CD4-positive, alpha-beta memory T cell (primary cell): ENCODE data around the gene TLL1. TPM values are rescaled to one million over a fixed set of nuclear protein-coding genes. Genes with fewer than 3 reads are reported as not detected.

Experiments used
- CTCF ChIA-PET: fragments of 350-600 bp; sonication (Branson Sonifier 250); formaldehyde crosslinking; loops from one replicate; lab custom pipeline; 2021; ENCODE audit warnings: inconsistent platforms; ENCODE audit not compliant: partially characterized antibody; lab: Charles Lee
- POLR2A ChIA-PET: fragments of 350-600 bp; sonication (Branson Sonifier 250); formaldehyde crosslinking; loops from one replicate; lab custom pipeline; 2021; ENCODE audit not compliant: partially characterized antibody; lab: Charles Lee
- DNase-seq, 5 donors: peaks; one replicate each; pipeline versions ENCODE4 v3.0.0 to v3.0.0-alpha.2; 2020 to 2022; ENCODE audit warnings: mixed read lengths in 1 of 5
- H3K27ac ChIP-seq: one replicate; pipeline ENCODE4 v1.7.0; 2013; ENCODE audit warnings: low read depth, low read length
- H3K27me3 ChIP-seq: 2 replicates; pipeline ENCODE4 v1.7.0; 2013; ENCODE audit warnings: mild to moderate bottlenecking, low read length, moderate library complexity; ENCODE audit not compliant: insufficient read depth
- H3K36me3 ChIP-seq: 2 replicates; pipeline ENCODE4 v1.7.0; 2013; ENCODE audit warnings: mild to moderate bottlenecking, low read length, moderate library complexity; ENCODE audit not compliant: insufficient read depth
- H3K4me1 ChIP-seq: 2 replicates; pipeline ENCODE4 v1.7.0; 2013; ENCODE audit warnings: mild to moderate bottlenecking, low read length, moderate library complexity; ENCODE audit not compliant: insufficient read depth
- H3K4me3 ChIP-seq, 2 donors: one replicate each; pipeline ENCODE4 v1.7.0; 2013; ENCODE audit warnings: low read length in 2 of 2, mild to moderate bottlenecking in 1 of 2
- H3K9me3 ChIP-seq, 2 donors: one replicate each; pipeline ENCODE4 v1.7.0; 2013; ENCODE audit warnings: low read length in 2 of 2, control low read depth in 1 of 2; ENCODE audit not compliant: control insufficient read depth in 1 of 2
- H3K27ac Mint-ChIP-seq, 7 donors: one replicate each; pipeline ENCODE4 v1.8.0; 2020 to 2021; ENCODE audit warnings: mixed read lengths in 7 of 7, mild to moderate bottlenecking in 6 of 7, inconsistent platforms in 3 of 7, moderate library complexity in 3 of 7
- H3K27me3 Mint-ChIP-seq, 2 donors: one replicate each; pipeline ENCODE4 v1.8.0; 2020 to 2021; ENCODE audit warnings: mixed read lengths in 2 of 2
- H3K36me3 Mint-ChIP-seq, 2 donors: one replicate each; pipeline ENCODE4 v1.8.0; 2020 to 2021; ENCODE audit warnings: mixed read lengths in 2 of 2, inconsistent platforms in 1 of 2, mild to moderate bottlenecking in 1 of 2
- H3K4me1 Mint-ChIP-seq, 4 donors: one replicate each; pipeline ENCODE4 v1.8.0; 2020 to 2021; ENCODE audit warnings: mixed read lengths in 4 of 4, mild to moderate bottlenecking in 1 of 4
- H3K4me3 Mint-ChIP-seq, 8 donors: one replicate each; pipeline ENCODE4 v1.8.0; 2020 to 2021; ENCODE audit warnings: mixed read lengths in 8 of 8, mild to moderate bottlenecking in 7 of 8, moderate library complexity in 6 of 8, inconsistent platforms in 3 of 8
- H3K9me3 Mint-ChIP-seq, 8 donors: one replicate each; pipeline ENCODE4 v1.8.0; 2020 to 2021; ENCODE audit warnings: mixed read lengths in 8 of 8, mild to moderate bottlenecking in 5 of 8, inconsistent platforms in 3 of 8, moderate library complexity in 1 of 8
- intact Hi-C: fragments of 100-400 bp; cut with micrococcal nuclease; formaldehyde crosslinking; loops from one replicate; pipeline ENCODE4 v1.15.1; 2023
- polyA plus RNA-seq, 2 donors: library from polyadenylated mRNA; unstranded; fragments of 300-500 nt; fragmentation: Illumina TruSeq; gene quantifications; one replicate each; pipeline ENCODE4 v1.2.3, GENCODE V29; 2021
- total RNA-seq, 2 experiments: library from RNA; stranded (reverse); gene quantifications; one replicate each; pipeline ENCODE4 v1.2.3, GENCODE V29; 2021

The TLL1 gene
- total RNA-seq (not detected), polyA plus RNA-seq (not detected)

GRCh38 chr4:165872461-165873297, at the start of gene TLL1:
TLL1 (plus strand) TSS chr4:165873237; CDS start chr4:165873905, 668 bp downstream.
- Mint-ChIP-seq H3K4me3 (peak within 1 kb of the TSS in 6 of 8 donors; percentile 6 to 75 (median 46)), H3K27ac (no peak within 1 kb of the TSS), H3K9me3 (peaks cover 0 to 7% (median 0%) of the 10 kb centered on the region in 8 donors), H3K36me3 (no peaks in the 10 kb centered on the region), H3K27me3 (peaks cover 30 to 35% of the 10 kb centered on the region in 2 donors), H3K4me1 (peaks cover 5 to 15% (median 9%) of the 10 kb centered on the region in 4 donors)
- no peak for DNase-seq
- H3K4me3 ChIP-seq: no peak within 1 kb of the TSS
- CTCF ChIA-PET: no interaction called here
- no peaks in the 10 kb centered on the region for H3K27me3 ChIP-seq
- H3K36me3 ChIP-seq: no peaks in the 10 kb centered on the region
- intact Hi-C loops: no loop called here
- no peaks in the 10 kb centered on the region for H3K4me1 ChIP-seq
- H3K27ac ChIP-seq: no peak within 1 kb of the TSS
- POLR2A ChIA-PET: interaction anchor here (1.0 kb wide), 1 partner anchor 197 kb away, joined by 3 read pairs; no protein-coding TSS in a partner anchor
- H3K9me3 ChIP-seq: no peaks in the 10 kb centered on the region

GRCh38 chr4:165826166-165826565, 46.9 kb upstream of the TLL1 start:
- H3K27ac ChIP-seq: no peak overlapping the region
- intact Hi-C loops: no loop called here
- H3K36me3 ChIP-seq: no peaks in the 10 kb centered on the region
- no peaks in the 10 kb centered on the region for H3K27me3 ChIP-seq
- no peaks in the 10 kb centered on the region for H3K9me3 ChIP-seq
- no peaks in the 10 kb centered on the region for H3K36me3 Mint-ChIP-seq
- DNase-seq: no peak
- no peak overlapping the region for H3K27ac Mint-ChIP-seq
- H3K4me3 ChIP-seq: no peak overlapping the region
- no peaks in the 10 kb centered on the region for H3K27me3 Mint-ChIP-seq
- H3K9me3 Mint-ChIP-seq: peaks cover 0 to 15% (median 4%) of the 10 kb centered on the region in 8 donors
- no peak overlapping the region for H3K4me3 Mint-ChIP-seq
- H3K4me1 Mint-ChIP-seq: no peaks in the 10 kb centered on the region
- no peaks in the 10 kb centered on the region for H3K4me1 ChIP-seq
- ChIA-PET POLR2A (no interaction called here), CTCF (no interaction called here)

- Mint-ChIP-seq H3K27me3 (no peaks in the 10 kb centered on the region), H3K27ac (no peak overlapping the region)
- no peak for DNase-seq
Measured at GRCh38 chr4:165827018-165827417, 46.0 kb upstream of the TLL1 start.

GRCh38 chr4:165828928-165829327, 44.1 kb upstream of the TLL1 start:
- no peaks in the 10 kb centered on the region for H3K9me3 ChIP-seq
- Mint-ChIP-seq H3K4me1 (no peaks in the 10 kb centered on the region), H3K36me3 (no peaks in the 10 kb centered on the region), H3K9me3 (peaks cover 0 to 11% (median 3%) of the 10 kb centered on the region in 8 donors), H3K4me3 (no peak overlapping the region), H3K27me3 (no peaks in the 10 kb centered on the region), H3K27ac (no peak overlapping the region)
- DNase-seq: no peak
- POLR2A ChIA-PET: no interaction called here
- no peak overlapping the region for H3K4me3 ChIP-seq
- CTCF ChIA-PET: no interaction called here
- H3K27me3 ChIP-seq: no peaks in the 10 kb centered on the region
- intact Hi-C loops: no loop called here
- no peak overlapping the region for H3K27ac ChIP-seq
- H3K4me1 ChIP-seq: no peaks in the 10 kb centered on the region
- no peaks in the 10 kb centered on the region for H3K36me3 ChIP-seq

More at GRCh38 chr4:165827018-165827417, 46.0 kb upstream of the TLL1 start:
- Histone ChIP-seq H3K36me3 (no peaks in the 10 kb centered on the region), H3K27ac (no peak overlapping the region), H3K9me3 (no peaks in the 10 kb centered on the region), H3K27me3 (no peaks in the 10 kb centered on the region), H3K4me1 (no peaks in the 10 kb centered on the region), H3K4me3 (no peak overlapping the region)
- no peaks in the 10 kb centered on the region for H3K4me1 Mint-ChIP-seq
- intact Hi-C loops: no loop called here
- H3K9me3 Mint-ChIP-seq: peaks cover 0 to 15% (median 4%) of the 10 kb centered on the region in 8 donors
- no peaks in the 10 kb centered on the region for H3K36me3 Mint-ChIP-seq
- H3K4me3 Mint-ChIP-seq: no peak overlapping the region
- ChIA-PET POLR2A (no interaction called here), CTCF (no interaction called here)

- Histone ChIP-seq H3K27me3 (no peaks in the 10 kb centered on the region), H3K4me3 (no peak overlapping the region), H3K4me1 (no peaks in the 10 kb centered on the region), H3K27ac (no peak overlapping the region), H3K9me3 (no peaks in the 10 kb centered on the region), H3K36me3 (no peaks in the 10 kb centered on the region)
- DNase-seq: no peak
- Mint-ChIP-seq H3K36me3 (no peaks in the 10 kb centered on the region), H3K27me3 (no peaks in the 10 kb centered on the region), H3K9me3 (peaks cover 0 to 5% (median 0%) of the 10 kb centered on the region in 8 donors), H3K4me3 (no peak overlapping the region), H3K4me1 (no peaks in the 10 kb centered on the region), H3K27ac (no peak overlapping the region)
- ChIA-PET CTCF (no interaction called here), POLR2A (no interaction called here)
- intact Hi-C loops: no loop called here
Measured at GRCh38 chr4:165834116-165834515, 38.9 kb upstream of the TLL1 start.

- Mint-ChIP-seq H3K27me3 (no peaks in the 10 kb centered on the region), H3K4me1 (no peaks in the 10 kb centered on the region), H3K27ac (no peak overlapping the region), H3K4me3 (no peak overlapping the region), H3K9me3 (peaks cover 0 to 4% (median 0%) of the 10 kb centered on the region in 8 donors), H3K36me3 (no peaks in the 10 kb centered on the region)
- H3K9me3 ChIP-seq: no peaks in the 10 kb centered on the region
- no peaks in the 10 kb centered on the region for H3K27me3 ChIP-seq
- H3K27ac ChIP-seq: no peak overlapping the region
- H3K4me3 ChIP-seq: no peak overlapping the region
- no peaks in the 10 kb centered on the region for H3K4me1 ChIP-seq
- CTCF ChIA-PET: no interaction called here
- no peak for DNase-seq
- H3K36me3 ChIP-seq: no peaks in the 10 kb centered on the region
- intact Hi-C loops: no loop called here
- POLR2A ChIA-PET: no interaction called here
Measured at GRCh38 chr4:165838575-165838974, 34.5 kb upstream of the TLL1 start.

- Histone ChIP-seq H3K27me3 (no peaks in the 10 kb centered on the region), H3K27ac (no peak overlapping the region), H3K4me1 (no peaks in the 10 kb centered on the region), H3K36me3 (no peaks in the 10 kb centered on the region), H3K4me3 (no peak overlapping the region), H3K9me3 (no peaks in the 10 kb centered on the region)
- H3K36me3 Mint-ChIP-seq: no peaks in the 10 kb centered on the region
- ChIA-PET CTCF (no interaction called here), POLR2A (no interaction called here)
- no peak for DNase-seq
- no peaks in the 10 kb centered on the region for H3K27me3 Mint-ChIP-seq
- H3K27ac Mint-ChIP-seq: no peak overlapping the region
- H3K9me3 Mint-ChIP-seq: peaks cover 0 to 4% (median 0%) of the 10 kb centered on the region in 8 donors
- no peak overlapping the region for H3K4me3 Mint-ChIP-seq
- intact Hi-C loops: no loop called here
- H3K4me1 Mint-ChIP-seq: no peaks in the 10 kb centered on the region
Measured at GRCh38 chr4:165839615-165840333, 33.3 kb upstream of the TLL1 start.
